Heart left ventricle (tissue), 13 donors: ENCODE results near the gene TFB1M.

Source experiments
- CTCF ChIP-seq, 12 donors: fragments of 200-600 bp; sonication (generic) in 4 of 12; IDR thresholded peaks; one replicate each; pipeline versions ENCODE4 v1.5.0 to v1.8.0; 2018 to 2022; ENCODE audit warnings: antibody characterized with exemption in 12 of 12, mild to moderate bottlenecking in 5 of 12
- POLR2A ChIP-seq, 2 donors: fragments of 450-650 bp; IDR thresholded peaks; one replicate each; pipeline ENCODE4 v1.6.1; 2017; ENCODE audit warnings: antibody characterized with exemption in 2 of 2, mild to moderate bottlenecking in 2 of 2, moderate library complexity in 2 of 2
- donor health status: ischemic (EF 13 %, LVEDD 7.1; RV severe dilation, severe dysfunction).
- donor health status: DM: no; HTN: yes; CAD: no.
- donor health status: DM: no; HTN: no; CAD: no.
- donor health status: ischemic (EF 25% LVEDD 6.9; RV normal size, moderate dysfunction).
- donor health status: ischemic (EF 25% LVEDD 5.7; RV mildly dilated, moderate dysfunction).
- donor health status: ischemic (EF 35%, LVEDD 5.7; RV mildly dilated, moderate dysfunction).
- donor health status: nonischemic (EF 11% LVEDD 7.7; RV severe dilation, severe dysfunction).
- donor health status: DM: yes; HTN: yes; CAD: no.
- donor health status: PGD.
- donor health status: ischemic (EF 29% LVEDD 5.4; RV normal size, mild dysfunction).
- donor health status: nonischemic (EF 23%, LVEDD 6.1; RV moderate dilation, normal function).

GRCh38 chr6:155256122-155256795 lies 58.0 kb downstream of the TFB1M start:
- TF ChIP-seq CTCF (IDR thresholded peaks at IDR 0.05) (no peak), POLR2A (IDR thresholded peaks at IDR 0.05) (no peak)
